Stimulated activated CD4-positive, alpha-beta T cell treated with anti-CD3 and anti-CD28 coated beads, Interleukin-15, amount 100 ng/mL, for 24 hours (primary cell): ENCODE data around the gene MIER3.

ENCODE experiments used
- DNase-seq: peaks from one replicate; pipeline ENCODE4 v3.0.0-alpha.2; 2020

MIER3 gene

GRCh38 chr5:56893251-56893951 lies 58.5 kb downstream of the MIER3 start:
- no peak for DNase-seq

GRCh38 chr5:56881571-56881970 lies 70.4 kb downstream of the MIER3 start:
- DNase-seq = no peak

GRCh38 chr5:56876327-56876726 lies 75.6 kb downstream of the MIER3 start:
- DNase-seq = no peak

GRCh38 chr5:56873056-56873455 lies 78.9 kb downstream of the MIER3 start:
- DNase-seq = no peak

GRCh38 chr5:56871777-56872176 lies 80.1 kb downstream of the MIER3 start:
- no peak for DNase-seq
